ENCODE results near the gene MAP4K2.

DNA sequence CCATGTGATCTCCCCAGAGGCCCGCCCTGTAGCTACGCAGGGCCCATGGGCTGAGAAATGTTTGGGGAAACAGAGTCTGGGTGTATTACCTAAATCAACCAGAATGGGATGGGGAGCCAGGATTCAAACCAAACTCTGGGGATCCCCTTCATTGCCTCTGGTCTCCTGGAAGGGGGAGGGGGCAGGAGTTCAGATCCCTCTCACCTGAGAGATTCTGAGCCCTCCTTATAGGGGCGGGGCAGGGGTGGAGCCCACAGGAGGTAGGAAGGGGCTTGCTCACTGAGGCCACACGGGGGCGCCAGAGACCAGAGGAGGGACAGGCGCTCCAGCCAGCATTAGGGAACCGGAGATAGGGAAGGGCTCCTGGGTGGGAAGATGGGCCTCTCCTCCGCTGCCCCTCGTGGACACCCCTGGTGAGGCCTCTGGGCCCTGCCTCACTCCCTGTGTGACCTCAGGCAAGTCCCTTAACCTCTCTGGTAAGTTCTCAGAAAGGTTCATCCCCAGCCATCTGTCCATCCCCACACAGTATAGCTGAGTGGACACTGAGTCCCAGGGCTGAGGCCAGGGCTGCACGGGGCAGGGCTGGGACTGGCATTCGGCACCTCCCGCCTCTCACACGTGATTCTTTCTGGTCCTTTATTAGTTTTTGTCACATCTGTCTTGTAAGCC, 44.1 kb upstream of the MAP4K2 start:
- peak; percentile 61 for TF ChIP-seq POLR2A (IDR thresholded peaks at IDR 0.05; ENCODE audit: low read depth, low read length)
- TF ChIP-seq CTCF (conservative IDR thresholded peaks at IDR 0.05; ENCODE audit: low read depth, low read length), result peak; percentile 97
- TF ChIP-seq RAD21 (IDR thresholded peaks at IDR 0.05; ENCODE audit: low read length), result peak; percentile 98
- no peak for TF ChIP-seq RFX5 (IDR thresholded peaks at IDR 0.05; ENCODE audit: low read depth, low read length)
- TF ChIP-seq CEBPB (IDR thresholded peaks at IDR 0.05; ENCODE audit: low read depth, low read length), result no peak
- no peak for TF ChIP-seq NFE2L2 (IDR thresholded peaks at IDR 0.05; ENCODE audit: low read depth, low read length)
- TF ChIP-seq USF2 (IDR thresholded peaks at IDR 0.05; ENCODE audit: low read depth, low read length), result no peak
- TF ChIP-seq MAZ (IDR thresholded peaks at IDR 0.05; ENCODE audit: borderline replicate concordance, low read depth, low read length), result peak; percentile 83
- TF ChIP-seq MAFK (IDR thresholded peaks at IDR 0.05; ENCODE audit: low read depth, low read length), result no peak
- TF ChIP-seq BHLHE40 (IDR thresholded peaks at IDR 0.05; ENCODE audit: low read depth, low read length), result no peak
- TF ChIP-seq CHD1 (IDR thresholded peaks at IDR 0.05; ENCODE audit: low read depth, low read length), result no peak
- TF ChIP-seq FOS (IDR thresholded peaks at IDR 0.05; ENCODE audit: low read depth, low read length), result no peak

Measured in IMR-90 (cell line).